Heart left ventricle (tissue), 16 donors: ENCODE results near the gene MICOS13. TPM values are rescaled to one million over a fixed set of nuclear protein-coding genes. Genes with fewer than 3 reads are reported as not detected.
A peak's percentile ranks its signal among the peaks of the same experiment; 100 is the strongest.

Experiments used
- ATAC-seq, 4 donors: fragments of 200-7000 bp; cut with Tn5 transposase; one replicate each; pipeline ENCODE4 v1.9.1; 2020 to 2022; ENCODE audit warnings: moderate library complexity in 4 of 4, mild to moderate bottlenecking in 3 of 4, moderate number of reproducible peaks in 1 of 4
- DNase-seq, 5 donors: peaks; one replicate each; pipeline ENCODE4 v3.0.0-alpha.2; 2020
- H3K27ac ChIP-seq, 12 donors: fragments of 200-600 bp; sonication (generic) in 4 of 12; one replicate each; pipeline versions ENCODE4 v1.5.0 to v1.8.0; 2016 to 2022; ENCODE audit warnings: mild to moderate bottlenecking in 2 of 12
- H3K27me3 ChIP-seq, 9 donors: fragments of 200-600 bp; sonication (generic) in 2 of 9; one replicate each; pipeline versions ENCODE4 v1.5.1 to v1.8.0; 2016 to 2022; ENCODE audit warnings: mild to moderate bottlenecking in 3 of 9
- H3K36me3 ChIP-seq, 9 donors: fragments of 200-600 bp; sonication (generic) in 2 of 9; one replicate each; pipeline versions ENCODE4 v1.5.0 to v1.8.0; 2018 to 2022; ENCODE audit warnings: mild to moderate bottlenecking in 2 of 9
- H3K4me1 ChIP-seq, 12 donors: fragments of 200-600 bp; sonication (generic) in 4 of 12; one replicate each; pipeline versions ENCODE4 v1.5.0 to v1.8.0; 2016 to 2022; ENCODE audit warnings: mild to moderate bottlenecking in 3 of 12
- H3K4me3 ChIP-seq, 12 donors: fragments of 200-600 bp; sonication (generic) in 4 of 12; one replicate each; pipeline versions ENCODE4 v1.5.0 to v1.8.0; 2017 to 2022; ENCODE audit warnings: mild to moderate bottlenecking in 9 of 12, moderate library complexity in 4 of 12
- H3K9me3 ChIP-seq, 12 donors: fragments of 200-600 bp; sonication (generic) in 4 of 12; one replicate each; pipeline versions ENCODE4 v1.5.0 to v1.8.0; 2016 to 2022; ENCODE audit warnings: mild to moderate bottlenecking in 1 of 12
- CTCF ChIP-seq, 12 donors: fragments of 200-600 bp; sonication (generic) in 4 of 12; IDR thresholded peaks; one replicate each; pipeline versions ENCODE4 v1.5.0 to v1.8.0; 2018 to 2022; ENCODE audit warnings: antibody characterized with exemption in 12 of 12, mild to moderate bottlenecking in 5 of 12
- POLR2A ChIP-seq, 2 donors: fragments of 450-650 bp; IDR thresholded peaks; one replicate each; pipeline ENCODE4 v1.6.1; 2017; ENCODE audit warnings: antibody characterized with exemption in 2 of 2, mild to moderate bottlenecking in 2 of 2, moderate library complexity in 2 of 2
- WGBS, 4 donors: extraction: QIAGEN DNeasy Blood & Tissue Kit in 2 of 4; methylation state at CpG; one replicate each; pipeline versions ENCODE4 v1.1.5 to v1.1.7; 2013 to 2018; 5-methylcytosine and 5-hydroxymethylcytosine counted together
- intact Hi-C, 10 donors: fragments of 100-400 bp; cut with DNase I; formaldehyde crosslinking; loops; one replicate each; pipeline versions ENCODE4 v1.11.1 to v1.14.2; 2022
- long read RNA-seq, 3 donors: library from polyadenylated mRNA; unstranded; transcript quantifications; one replicate each; pipeline ENCODE4 v2.0.0, GENCODE V29; 2020 to 2021
- polyA plus RNA-seq, 2 donors: library from polyadenylated mRNA; stranded (reverse); fragments of 200-250 nt; gene quantifications; one replicate each; pipeline ENCODE4 v1.2.3, GENCODE V29; 2013
- total RNA-seq, 9 donors: library from RNA; depleted of rRNA in 2 of 9; stranded (reverse); fragments of >200 nt in 2 of 9; fragmentation: NEBNext Ultra II Directional in 3 of 9; extraction: Animal tissue kit (Norgen Biotek cat#: 25700) in 3 of 9; gene quantifications; one replicate each; pipeline versions ENCODE4 v1.1.0 to v1.2.4, GENCODE V29; 2016 to 2023
- donor health status: ischemic (EF 13 %, LVEDD 7.1; RV severe dilation, severe dysfunction).
- donor health status: healthy with polysubstance abuse.
- donor health status: DM: no; HTN: yes; CAD: no.
- donor health status: DM: no; HTN: no; CAD: no.
- donor health status: ischemic (EF 25% LVEDD 6.9; RV normal size, moderate dysfunction).
- donor health status: ischemic (EF 25% LVEDD 5.7; RV mildly dilated, moderate dysfunction).
- donor health status: healthy.
- donor health status: DM: yes; HTN: yes; CAD: no.
- donor health status: ischemic (EF 35%, LVEDD 5.7; RV mildly dilated, moderate dysfunction).
- donor health status: nonischemic (EF 11% LVEDD 7.7; RV severe dilation, severe dysfunction).
- donor health status: DM: yes; HTN: yes; CAD: no.
- donor health status: PGD.
- donor health status: ischemic (EF 29% LVEDD 5.4; RV normal size, mild dysfunction).
- donor health status: nonischemic (EF 23%, LVEDD 6.1; RV moderate dilation, normal function).

The MICOS13 gene
- total RNA-seq (100 to 1,000 TPM; 103 to 149 (median 123) TPM), polyA plus RNA-seq (100 to 1,000 TPM; 178 to 435 TPM)
- long read RNA-seq, donor 1, transcript C19orf70-204 (4 exons, 655 nt), result minor isoform, 5 of 100 reads
- long read RNA-seq, donor 1, transcript C19orf70-201 (4 exons, 896 nt), result major isoform, 79 of 100 reads
- long read RNA-seq, donor 1, partial matches to known transcripts, result 11 of 100 reads
- long read RNA-seq, donor 1, other reads (novel, unspliced or antisense), result 5 of 100 reads
- long read RNA-seq, donor 2, transcript C19orf70-201 (4 exons, 896 nt), result major isoform, 63 of 78 reads
- long read RNA-seq, donor 2, partial matches to known transcripts, result 4 of 78 reads
- long read RNA-seq, donor 2, other reads (novel, unspliced or antisense), result 5 of 78 reads
- long read RNA-seq, donor 3, transcript C19orf70-201 (4 exons, 896 nt), result major isoform, 66 of 85 reads
- long read RNA-seq, donor 3, partial matches to known transcripts, result 8 of 85 reads
- long read RNA-seq, donor 3, other reads (novel, unspliced or antisense), result 8 of 85 reads

- intact Hi-C loops, result loop anchor here in 4 of 10 donors (1.0 to 10.0 kb wide), 6 partner anchors 40 to 1854 kb away; partner anchors contain the start of genes SAFB (in 2 of the 4), CATSPERD (in 1 of the 4), DPP9 (in 1 of the 4) and DUS3L (in 1 of the 4)
- WGBS, 4 donors, result 1% methylated on average over 71 to 94 of the region's 94 CpGs
- peak; percentile 99 to 100 (median 99) for DNase-seq
Measured at GRCh38 chr19:5680437-5681368, at the start of gene MICOS13, which contains the start of gene HSD11B1L. Gene MICOS13 (minus strand): TSS chr19:5680516. CDS start chr19:5680486, 30 bp downstream. Gene HSD11B1L (plus strand): TSS chr19:5681027. CDS start chr19:5684833, 3,806 bp downstream.

GRCh38 chr19:5727453-5728050 is 47.2 kb upstream of the MICOS13 start:
- 92 to 96% (median 95%) methylated on average over 4 of the region's 4 CpGs for WGBS, 4 donors
- DNase-seq, result no peak
- ATAC-seq, result no peak
- no peak overlapping the region for H3K27ac ChIP-seq
- peaks cover 0 to 4% (median 0%) of the 10 kb centered on the region in 9 donors for H3K27me3 ChIP-seq
- intact Hi-C loops, result no loop called here
- TF ChIP-seq CTCF (IDR thresholded peaks at IDR 0.05) (no peak), POLR2A (IDR thresholded peaks at IDR 0.05) (no peak)
- H3K36me3 ChIP-seq, result no peaks in the 10 kb centered on the region
- no peaks in the 10 kb centered on the region for H3K4me1 ChIP-seq
- no peak overlapping the region for H3K4me3 ChIP-seq
- peaks cover 0 to 20% (median 14%) of the 10 kb centered on the region in 12 donors for H3K9me3 ChIP-seq

More at GRCh38 chr19:5680437-5681368, at the start of gene MICOS13, which contains the start of gene HSD11B1L:
- Histone ChIP-seq H3K27ac (peak within 1 kb of the TSS; percentile 74 to 96 (median 90)), H3K36me3 (peaks cover 0 to 11% (median 3%) of the 10 kb centered on the region in 9 donors), H3K4me3 (peak within 1 kb of the TSS; percentile 61 to 99 (median 78)), H3K9me3 (no peaks in the 10 kb centered on the region), H3K4me1 (peaks cover 0 to 30% (median 15%) of the 10 kb centered on the region in 12 donors), H3K27me3 (no peaks in the 10 kb centered on the region)
- ATAC-seq, result peak; percentile 93 to 97 (median 94)
- TF ChIP-seq CTCF (IDR thresholded peaks at IDR 0.05) (no peak), POLR2A (IDR thresholded peaks at IDR 0.05) (peak in 1 of 2 donors; percentile 77)

GRCh38 chr19:5719961-5720790 is 39.9 kb upstream of the MICOS13 start, which contains the start of the genes CATSPERD and LONP1:
Gene CATSPERD (plus strand): TSS chr19:5720637. CDS start chr19:5720738, 101 bp downstream.
Gene LONP1 (minus strand): TSS chr19:5720146. CDS start chr19:5720132, 14 bp downstream.
- DNase-seq (peak; percentile 98 to 99 (median 99)), ATAC-seq (peak; percentile 97 to 98 (median 98))
- Histone ChIP-seq H3K4me3 (peak within 1 kb of the TSS; percentile 73 to 99 (median 88)), H3K4me1 (peaks cover 2 to 38% (median 22%) of the 10 kb centered on the region in 12 donors), H3K27me3 (no peaks in the 10 kb centered on the region), H3K27ac (peak within 1 kb of the TSS; percentile 56 to 98 (median 94)), H3K36me3 (peaks cover 0 to 12% (median 0%) of the 10 kb centered on the region in 9 donors), H3K9me3 (no peaks in the 10 kb centered on the region)
- intact Hi-C loops, result loop anchor here in 5 of 10 donors (1.0 to 5.0 kb wide), 6 partner anchors 27 to 72 kb away; partner anchors contain the start of genes RPL36 (in 4 of the 5), DUS3L (in 2 of the 5) and MICOS13 (in 1 of the 5)
- TF ChIP-seq POLR2A (IDR thresholded peaks at IDR 0.05), result peak in 1 of 2 donors; percentile 46
- peak; percentile 76 to 99 (median 93) for TF ChIP-seq CTCF (IDR thresholded peaks at IDR 0.05)
- WGBS, 4 donors, result 0 to 2% (median 1%) methylated on average over 33 to 90 of the region's 90 CpGs
